Measurements from ENCODE around the gene CSRP1.
"Not testable (repeated sequence)": the region's sequence is repeated elsewhere in the genome, so short reads cannot be mapped to it uniquely, and the experiment has no call there.

CSRP1 gene

DNA sequence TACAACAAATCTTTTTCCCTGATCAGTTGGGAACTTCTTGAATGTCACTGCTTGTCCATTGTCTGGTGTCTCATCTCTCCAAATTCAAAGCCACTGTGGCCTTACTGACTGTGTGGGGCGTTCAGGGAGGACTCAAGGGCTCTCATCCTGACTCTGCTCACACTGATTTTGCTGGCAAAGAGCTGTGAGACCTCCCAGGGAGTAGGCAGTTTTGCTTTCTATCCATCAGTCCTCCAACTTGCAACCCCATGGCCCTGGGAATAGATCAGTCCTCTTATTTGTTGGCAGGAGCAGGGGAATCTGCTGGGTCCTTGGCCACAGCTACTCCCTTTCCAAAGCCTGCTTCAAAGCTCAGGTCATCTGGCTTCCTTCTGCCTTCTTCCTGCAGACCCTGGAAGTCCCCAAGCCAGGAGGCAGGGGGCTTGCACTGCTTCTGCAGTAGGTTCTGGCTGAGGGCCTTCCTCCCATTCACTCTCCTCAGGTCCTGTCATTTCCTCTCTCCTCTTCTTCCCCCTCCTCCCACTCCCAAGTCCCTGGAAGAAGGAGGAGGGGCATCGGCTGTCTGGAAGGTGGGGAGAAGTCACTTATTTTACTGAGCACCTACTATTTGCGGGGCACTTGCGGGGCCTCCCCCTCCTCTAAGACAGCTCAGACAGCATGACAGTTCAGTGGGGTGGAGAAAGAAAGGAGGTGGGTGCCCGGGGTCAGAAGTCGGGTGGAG, 31.1 kb upstream of the CSRP1 start:
- DNase-seq (ENCODE audit: low read depth) = no peak

- no peak for DNase-seq (ENCODE audit: low read depth)
Observed at GRCh38 chr1:201537467-201537866, 30.5 kb upstream of the CSRP1 start.

- no peak for DNase-seq (ENCODE audit: low read depth)
Observed at GRCh38 chr1:201537028-201537427, 30.1 kb upstream of the CSRP1 start.

DNA sequence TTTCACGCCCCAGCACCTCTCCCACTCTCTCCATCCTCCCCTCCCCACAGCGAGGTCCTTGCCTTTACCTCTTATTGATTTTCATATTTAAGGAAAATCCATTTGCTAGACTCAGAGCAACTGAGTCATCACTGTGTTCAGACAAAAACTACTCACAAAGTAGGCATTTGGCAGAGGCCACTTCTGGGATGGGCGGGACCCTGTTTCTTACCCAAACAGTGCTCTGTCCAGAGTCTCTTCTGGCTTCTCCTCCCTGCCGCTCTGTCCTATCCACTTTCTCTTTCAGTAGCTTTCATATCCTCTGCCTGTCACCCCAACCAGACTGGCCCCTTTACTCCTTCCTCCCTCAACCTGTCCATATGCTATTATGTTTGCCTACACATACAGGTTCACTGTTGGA, 29.6 kb upstream of the CSRP1 start:
- no peak for DNase-seq (ENCODE audit: low read depth)

DNA sequence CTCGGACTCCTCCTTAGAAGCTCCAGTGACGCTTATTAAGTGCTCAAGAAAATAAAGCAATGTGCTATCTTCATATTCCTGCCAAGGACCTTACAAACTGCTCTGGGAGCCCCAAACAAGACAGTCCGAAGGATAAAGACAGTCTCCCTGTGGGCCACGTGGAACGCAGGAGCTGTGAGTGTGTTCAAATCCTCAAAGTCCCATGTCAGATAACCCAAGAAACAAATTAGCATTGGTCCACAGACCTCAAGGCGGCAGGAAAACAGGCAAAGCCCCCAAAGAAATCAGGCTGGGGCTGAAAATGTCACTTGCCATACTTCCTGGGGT, 29.0 kb upstream of the CSRP1 start:
- DNase-seq (ENCODE audit: low read depth) = no peak

- no peak for DNase-seq (ENCODE audit: low read depth)
Observed at GRCh38 chr1:201535046-201535918, 28.4 kb upstream of the CSRP1 start.

DNA sequence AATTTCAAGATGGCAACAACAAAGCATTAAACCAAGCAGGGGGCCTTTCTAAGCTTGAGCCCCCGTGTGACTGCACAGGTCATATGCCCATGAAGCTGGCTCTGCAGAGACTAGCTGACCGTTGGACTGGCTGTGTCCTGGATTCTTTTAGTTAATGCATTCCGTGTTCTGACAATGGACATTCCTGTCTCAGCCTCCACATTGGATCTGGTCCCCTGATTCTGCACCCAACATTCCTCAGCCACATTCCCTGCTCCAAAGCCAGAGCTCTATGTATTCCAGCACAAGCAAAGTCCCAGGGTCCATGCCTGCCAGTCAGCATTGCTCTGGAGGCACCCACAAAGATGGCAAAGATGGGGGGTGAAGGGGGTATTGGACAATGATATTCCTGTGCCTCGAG, 26.9 kb upstream of the CSRP1 start:
- no peak for DNase-seq (ENCODE audit: low read depth)

DNA sequence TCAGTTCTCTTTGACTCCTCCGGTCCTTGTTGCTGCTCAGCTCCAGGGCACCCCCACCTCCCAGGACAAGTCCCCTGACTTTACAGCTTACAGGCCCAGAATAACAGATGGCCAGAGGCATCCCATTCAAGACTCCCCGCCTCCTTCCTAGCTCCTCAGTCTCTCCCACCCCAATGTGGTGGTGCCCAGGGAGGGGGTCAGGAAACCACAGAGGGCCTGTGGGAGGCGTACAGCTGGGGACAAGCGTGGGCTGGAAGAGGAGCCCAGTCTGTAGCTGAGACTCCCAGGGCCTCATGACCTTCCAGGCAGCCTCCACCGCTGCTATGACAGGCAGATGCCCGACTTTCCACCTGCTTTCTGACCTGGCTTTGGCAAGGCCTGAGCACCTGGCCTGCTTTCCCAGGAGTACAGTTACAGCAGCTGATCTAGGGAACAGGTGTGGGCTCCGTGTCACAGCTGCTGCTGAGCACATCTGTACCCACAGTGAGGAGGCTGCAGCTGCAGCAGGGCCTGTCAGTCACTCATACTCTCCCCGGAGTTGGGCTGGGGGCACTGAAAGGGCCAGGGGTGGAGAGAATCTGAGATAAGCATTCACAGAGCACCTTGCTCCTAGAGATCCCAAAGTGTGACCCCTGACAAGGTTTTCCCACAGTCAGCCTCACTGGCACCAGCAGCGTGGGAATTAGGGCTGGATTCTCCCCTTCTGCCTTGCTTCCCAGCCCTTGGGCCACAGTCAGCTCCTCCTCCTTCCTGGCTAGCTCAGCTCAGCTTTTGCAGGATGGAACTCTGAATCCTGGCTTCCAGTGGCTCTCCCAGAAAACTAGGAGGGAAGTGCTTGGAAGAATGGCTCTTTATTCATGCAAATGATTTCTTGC, 24.9 kb upstream of the CSRP1 start:
- DNase-seq (ENCODE audit: low read depth) = no peak

DNA sequence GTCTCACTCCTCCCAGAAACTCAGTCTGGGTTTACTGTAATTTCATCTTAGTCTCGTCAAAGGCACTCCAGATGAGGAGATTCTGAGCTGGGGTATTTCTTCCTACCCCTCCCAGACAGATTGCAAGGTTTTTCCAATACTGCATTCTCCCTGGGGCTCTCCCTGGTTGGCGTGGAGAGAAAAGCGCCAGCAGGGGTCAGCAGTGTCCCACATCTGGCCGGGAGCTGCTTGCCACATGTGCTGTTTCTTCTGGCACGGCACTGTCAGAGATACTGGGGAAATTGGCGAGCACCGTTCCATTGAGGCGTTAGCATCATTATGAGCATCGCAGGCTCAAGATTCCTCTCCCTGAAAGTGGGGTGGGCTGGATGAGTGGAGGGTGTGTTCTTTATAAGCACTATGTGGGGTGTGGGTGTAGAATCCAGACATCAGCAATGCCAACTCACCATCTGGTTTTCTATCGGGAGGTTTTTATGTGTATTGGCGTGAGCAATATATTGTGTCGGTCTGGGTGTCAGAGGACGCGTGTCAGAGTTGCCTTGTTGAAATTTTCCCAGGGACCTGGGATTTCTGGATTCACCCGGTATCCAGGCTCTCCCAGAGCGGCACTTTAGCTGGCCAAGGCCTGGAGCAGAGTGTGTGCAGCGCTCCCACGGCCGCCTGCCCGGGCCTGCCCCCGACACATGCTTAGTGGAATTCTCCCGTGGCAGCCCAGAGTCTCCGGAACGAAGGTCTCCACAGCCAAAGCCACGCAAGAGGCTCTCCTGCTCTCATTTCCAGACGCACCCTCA, 24.0 kb upstream of the CSRP1 start:
- DNase-seq (ENCODE audit: low read depth) = no peak

- no peak for DNase-seq (ENCODE audit: low read depth)
Observed at GRCh38 chr1:201528631-201529252, 21.8 kb upstream of the CSRP1 start.

DNA sequence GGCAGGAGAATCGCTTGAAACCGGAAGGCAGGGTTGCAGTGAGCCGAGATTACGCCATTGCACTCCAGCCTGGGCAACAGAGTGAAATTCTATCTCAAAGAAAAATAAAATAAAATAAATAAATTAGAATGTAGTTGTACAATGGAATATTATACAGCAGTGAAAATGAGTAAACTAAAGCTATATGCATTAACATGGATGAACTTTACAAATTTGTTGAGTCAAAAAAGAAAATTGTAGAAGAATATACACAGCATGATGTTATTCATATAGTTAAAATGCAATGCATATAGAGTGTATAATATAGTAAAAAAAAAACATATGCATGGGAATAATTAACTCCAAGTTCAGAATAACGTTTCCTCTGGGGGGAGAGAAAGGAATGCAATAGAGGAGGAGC, 21.0 kb upstream of the CSRP1 start:
- no peak for DNase-seq (ENCODE audit: low read depth)

GRCh38 chr1:201525193-201525778, 18.4 kb upstream of the CSRP1 start:
- no peak for DNase-seq (ENCODE audit: low read depth)

DNA sequence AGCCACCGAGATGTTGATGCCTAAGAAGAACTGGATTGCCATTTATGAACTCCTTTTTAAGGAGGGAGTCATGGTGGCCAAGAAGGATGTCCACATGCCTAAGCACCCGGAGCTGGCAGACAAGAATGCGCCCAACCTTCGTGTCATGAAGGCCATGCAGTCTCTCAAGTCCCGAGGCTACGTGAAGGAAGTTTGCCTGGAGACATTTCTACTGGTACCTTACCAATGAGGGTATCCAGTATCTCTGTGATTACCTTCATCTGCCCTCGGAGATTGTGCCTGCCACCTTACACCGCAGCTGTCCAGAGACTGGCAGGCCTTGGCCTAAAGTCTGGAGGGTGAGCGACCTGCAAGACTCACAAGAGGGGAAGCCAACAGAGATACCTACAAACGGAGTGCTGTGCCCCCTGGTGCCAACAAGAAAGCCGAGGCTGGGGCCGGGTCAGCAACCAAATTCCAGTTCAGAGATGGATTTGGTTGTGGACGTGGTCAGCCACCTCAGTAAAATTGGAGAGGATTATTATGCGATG, 13.2 kb upstream of the CSRP1 start:
- DNase-seq (ENCODE audit: low read depth) = not testable (repeated sequence)

DNA sequence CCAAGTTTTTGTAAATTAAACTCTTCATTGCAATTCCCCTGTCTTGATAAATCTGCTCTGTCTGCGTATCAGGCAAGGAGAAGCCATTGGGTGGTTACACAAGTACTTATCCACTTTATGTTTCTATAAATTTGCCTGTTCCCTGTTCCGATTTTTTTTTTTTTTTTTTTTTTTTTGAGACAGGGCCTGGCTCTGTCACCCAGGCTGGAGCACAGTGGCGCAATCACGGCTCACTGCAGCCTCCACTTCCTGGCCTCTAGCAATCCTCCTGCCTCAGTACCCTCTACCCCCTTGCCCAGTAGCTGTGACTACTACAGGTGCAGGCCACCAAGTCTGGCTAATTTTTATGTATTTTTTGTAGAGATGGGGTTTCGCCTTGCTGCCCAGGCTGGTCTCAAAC, 11.1 kb upstream of the CSRP1 start:
- DNase-seq (ENCODE audit: low read depth) = no peak

DNA sequence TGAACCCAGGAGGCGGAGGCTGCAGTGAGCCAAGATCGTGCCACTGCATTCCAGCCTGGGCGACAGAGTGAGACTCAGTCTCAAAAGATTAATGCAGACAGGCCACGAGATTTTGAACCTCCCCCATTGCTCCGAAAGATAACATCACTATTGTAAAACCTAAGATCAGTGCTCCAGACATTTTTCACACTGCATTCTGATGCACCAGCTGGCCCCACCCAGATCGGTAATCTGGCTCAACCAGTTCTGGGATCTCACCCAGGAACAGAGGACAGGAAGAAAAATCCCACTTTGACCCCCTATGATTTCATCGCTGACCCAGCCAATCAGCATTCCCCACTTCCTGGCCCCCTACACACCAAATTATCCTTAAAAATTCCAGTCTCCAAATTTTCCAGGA, 10.7 kb upstream of the CSRP1 start:
- DNase-seq (ENCODE audit: low read depth) = no peak

- no peak for DNase-seq (ENCODE audit: low read depth)
Observed at GRCh38 chr1:201516511-201517127, 9.7 kb upstream of the CSRP1 start.

- DNase-seq (ENCODE audit: low read depth) = no peak
Observed at GRCh38 chr1:201515895-201516294, 9.0 kb upstream of the CSRP1 start.

- DNase-seq (ENCODE audit: low read depth) = no peak
Observed at GRCh38 chr1:201515062-201515750, 8.3 kb upstream of the CSRP1 start.

- DNase-seq (ENCODE audit: low read depth) = no peak
Observed at GRCh38 chr1:201514466-201514865, 7.5 kb upstream of the CSRP1 start.

Data from stimulated activated CD8-positive, alpha-beta memory T cell treated with anti-CD3 and anti-CD28 coated beads, Interleukin-15, amount 100 ng/mL, for 24 hours (primary cell).